ENCODE data around the gene ALPL. TPM values are rescaled to one million over a fixed set of nuclear protein-coding genes. Genes with fewer than 3 reads are reported as not detected.

ALPL gene
- polyA plus RNA-seq, 1 experiment = 0.45 TPM

DNA sequence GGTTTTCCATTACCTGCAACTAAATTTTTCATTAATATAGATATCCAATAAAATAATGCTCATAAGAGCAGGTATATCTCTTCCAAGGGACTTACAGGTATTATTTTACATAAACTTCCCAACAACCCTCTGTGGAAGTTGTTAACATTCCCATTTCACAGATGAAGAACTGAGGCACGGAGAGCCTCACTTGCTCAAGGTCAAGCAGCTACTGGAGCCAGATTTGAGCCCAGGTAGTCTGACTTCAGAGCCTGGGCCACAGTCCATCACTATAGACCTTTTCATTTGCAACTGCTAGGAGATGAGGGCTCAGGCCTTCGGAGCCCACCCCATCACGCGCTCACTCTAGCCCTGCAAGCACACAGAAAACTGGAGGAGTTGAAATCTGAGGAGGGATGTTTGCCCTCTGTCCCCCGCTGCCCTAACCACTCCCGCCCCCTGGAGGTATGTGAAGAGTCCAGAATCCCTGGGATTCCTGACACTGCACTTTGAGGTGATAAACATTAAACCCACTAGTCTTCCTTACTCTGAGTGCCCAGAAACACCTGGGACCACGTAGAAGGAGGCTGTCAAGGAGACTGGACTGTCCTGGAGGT lies 11.7 kb upstream of the ALPL start:
- Histone ChIP-seq H3K4me3 (ENCODE audit: low read depth, low read length) (no peak overlapping the region), H3K27me3 (ENCODE audit: control insufficient read depth, insufficient read depth, low read length) (0 out of 2 replicates have a peak, but pooled peaks cover 6% of the 10 kb centered on the region), H3K36me3 (ENCODE audit: control insufficient read depth, insufficient read depth, low read length) (no peaks in the 10 kb centered on the region)
- ChIA-PET POLR2A (no interaction called here), CTCF (interaction anchor here (0.7 to 1.2 kb wide), 2 partner anchors 64 to 162 kb away, joined by 3 read pairs; no protein-coding TSS in a partner anchor)
- DNase-seq (ENCODE audit: low read depth) = no peak
- TF ChIP-seq, protein P1, sequence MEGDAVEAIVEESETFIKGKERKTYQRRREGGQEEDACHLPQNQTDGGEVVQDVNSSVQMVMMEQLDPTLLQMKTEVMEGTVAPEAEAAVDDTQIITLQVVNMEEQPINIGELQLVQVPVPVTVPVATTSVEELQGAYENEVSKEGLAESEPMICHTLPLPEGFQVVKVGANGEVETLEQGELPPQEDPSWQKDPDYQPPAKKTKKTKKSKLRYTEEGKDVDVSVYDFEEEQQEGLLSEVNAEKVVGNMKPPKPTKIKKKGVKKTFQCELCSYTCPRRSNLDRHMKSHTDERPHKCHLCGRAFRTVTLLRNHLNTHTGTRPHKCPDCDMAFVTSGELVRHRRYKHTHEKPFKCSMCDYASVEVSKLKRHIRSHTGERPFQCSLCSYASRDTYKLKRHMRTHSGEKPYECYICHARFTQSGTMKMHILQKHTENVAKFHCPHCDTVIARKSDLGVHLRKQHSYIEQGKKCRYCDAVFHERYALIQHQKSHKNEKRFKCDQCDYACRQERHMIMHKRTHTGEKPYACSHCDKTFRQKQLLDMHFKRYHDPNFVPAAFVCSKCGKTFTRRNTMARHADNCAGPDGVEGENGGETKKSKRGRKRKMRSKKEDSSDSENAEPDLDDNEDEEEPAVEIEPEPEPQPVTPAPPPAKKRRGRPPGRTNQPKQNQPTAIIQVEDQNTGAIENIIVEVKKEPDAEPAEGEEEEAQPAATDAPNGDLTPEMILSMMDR (IDR thresholded peaks at IDR 0.05; ENCODE audit: insufficient read depth, low read depth, low read length) = no peak

DNA sequence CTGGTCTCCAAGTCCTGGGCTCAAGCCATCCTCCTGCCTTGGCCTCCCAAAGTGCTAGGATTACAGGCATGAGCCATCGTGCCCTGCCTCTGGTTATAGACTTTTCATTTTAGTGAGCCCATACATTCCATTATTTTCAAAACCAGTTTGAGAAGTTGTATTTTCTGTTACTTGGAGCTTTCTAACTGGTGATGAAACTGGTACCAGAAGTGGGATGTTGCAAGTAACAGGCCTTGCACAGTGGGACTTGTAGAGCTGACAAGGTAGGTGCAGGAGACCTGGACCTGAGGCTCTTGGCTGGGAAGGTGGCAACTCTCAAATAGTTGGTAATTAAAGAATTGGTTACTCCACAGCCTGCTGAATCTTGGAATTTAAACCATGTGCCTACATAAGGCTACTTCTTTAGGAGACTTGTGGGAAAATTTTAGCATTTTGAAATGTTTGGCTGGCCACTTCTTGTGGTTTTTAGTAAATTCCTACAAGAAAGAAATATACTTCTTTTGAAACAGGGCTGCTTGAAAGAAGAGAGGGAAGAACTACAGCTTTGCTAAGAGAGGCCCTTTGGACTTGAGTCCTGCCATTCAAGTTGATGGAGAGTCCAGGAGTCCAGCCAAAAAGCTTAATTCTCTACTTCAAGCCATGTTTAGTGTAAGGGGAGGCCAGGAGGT lies 9.8 kb upstream of the ALPL start:
- Histone ChIP-seq H3K36me3 (ENCODE audit: control insufficient read depth, insufficient read depth, low read length) (no peaks in the 10 kb centered on the region), H3K27me3 (ENCODE audit: control insufficient read depth, insufficient read depth, low read length) (peaks cover 11% of the 10 kb centered on the region), H3K4me3 (ENCODE audit: low read depth, low read length) (no peak overlapping the region)
- ChIA-PET CTCF (interaction anchor here (0.7 to 2.6 kb wide), 10 partner anchors 8 to 198 kb away, joined by 3 to 16 read pairs (median 4); partner anchors contain the start of gene ALPL), POLR2A (no interaction called here)
- DNase-seq (ENCODE audit: low read depth) = no peak
- TF ChIP-seq, protein P1 (IDR thresholded peaks at IDR 0.05; ENCODE audit: insufficient read depth, low read depth, low read length) = no peak

DNA sequence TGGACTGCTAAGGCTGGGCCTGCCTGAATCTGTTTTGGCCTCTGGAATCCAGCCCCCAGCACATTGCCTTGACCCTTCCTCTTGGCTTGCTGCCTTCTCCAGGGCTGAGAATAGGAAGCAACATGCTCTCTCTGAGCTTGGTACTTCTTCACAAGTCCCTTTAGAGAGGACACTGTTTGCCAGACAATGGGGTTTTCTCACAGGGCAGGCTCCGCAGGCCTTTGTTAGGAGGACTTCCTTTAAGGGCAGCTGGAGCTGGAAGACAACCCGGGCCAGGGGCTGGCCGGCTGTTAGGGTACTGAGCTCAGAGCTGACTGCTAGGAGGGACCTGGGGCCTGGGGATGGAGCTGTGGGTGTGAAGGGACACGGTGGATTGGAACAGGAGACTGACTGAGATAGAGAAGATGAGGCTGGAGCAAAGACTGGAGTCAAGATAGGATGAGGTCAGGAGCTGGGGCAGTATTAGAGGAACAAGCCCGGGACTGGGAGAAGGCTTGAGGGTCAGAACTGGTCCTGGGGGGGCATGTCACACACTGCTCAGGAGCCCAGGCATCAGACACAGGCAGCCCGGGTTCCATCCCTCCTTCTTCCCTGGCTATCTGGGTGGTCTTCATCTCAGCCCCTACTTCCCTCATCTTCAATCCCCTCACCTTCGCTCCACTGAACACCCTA lies 5.4 kb upstream of the ALPL start:
- TF ChIP-seq, protein P1 (IDR thresholded peaks at IDR 0.05; ENCODE audit: insufficient read depth, low read depth, low read length) = no peak
- no peak for DNase-seq (ENCODE audit: low read depth)
- Histone ChIP-seq H3K4me3 (ENCODE audit: low read depth, low read length) (no peak overlapping the region), H3K36me3 (ENCODE audit: control insufficient read depth, insufficient read depth, low read length) (no peaks in the 10 kb centered on the region), H3K27me3 (ENCODE audit: control insufficient read depth, insufficient read depth, low read length) (peaks cover 13% of the 10 kb centered on the region)
- CTCF ChIA-PET = interaction anchor here (1.5 to 3.2 kb wide), 2 partner anchors 13 to 70 kb away, joined by 4 to 15 read pairs; no protein-coding TSS in a partner anchor
- POLR2A ChIA-PET = no interaction called here

DNA sequence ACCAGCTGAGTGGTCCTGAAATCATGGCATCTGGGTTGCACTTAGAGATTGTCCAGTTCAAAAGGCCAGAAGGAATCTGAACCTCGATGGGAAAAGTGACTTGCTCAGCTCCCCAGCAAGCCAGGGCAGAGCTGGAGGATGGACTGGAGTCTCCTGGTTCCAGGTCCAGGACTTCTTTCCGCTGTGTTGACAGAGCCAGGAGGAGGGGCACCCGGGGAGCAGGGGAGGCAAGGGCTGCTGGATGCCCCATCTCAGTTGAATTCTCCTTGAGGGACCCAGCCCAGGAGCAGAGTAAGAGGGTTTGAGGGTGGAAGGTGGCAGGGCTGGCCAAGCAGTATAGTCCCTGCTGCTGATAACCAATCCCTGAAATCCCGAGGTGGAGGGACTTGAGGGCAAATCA lies 2.4 kb upstream of the ALPL start:
- TF ChIP-seq, protein P1 (IDR thresholded peaks at IDR 0.05; ENCODE audit: insufficient read depth, low read depth, low read length) = no peak
- no peak for DNase-seq (ENCODE audit: low read depth)
- Histone ChIP-seq H3K4me3 (ENCODE audit: low read depth, low read length) (no peak overlapping the region), H3K36me3 (ENCODE audit: control insufficient read depth, insufficient read depth, low read length) (no peaks in the 10 kb centered on the region), H3K27me3 (ENCODE audit: control insufficient read depth, insufficient read depth, low read length) (peaks cover 23% of the 10 kb centered on the region)
- CTCF ChIA-PET = interaction anchor here (1.1 to 3.2 kb wide), 10 partner anchors 8 to 151 kb away, joined by 3 to 15 read pairs (median 4); no protein-coding TSS in a partner anchor
- POLR2A ChIA-PET = no interaction called here

All from BJ (cell line).